H9 (cell line): Measurements from ENCODE around the gene ICAM2. TPM values are rescaled to one million over a fixed set of nuclear protein-coding genes. Genes with fewer than 3 reads are reported as not detected.

Source experiments
- DNase-seq: peaks from one replicate; pipeline ENCODE4 v3.0.0-alpha.2; 2017
- H2AFZ ChIP-seq: one replicate; pipeline ENCODE4 v1.6.1; 2013; ENCODE audit warnings: mild to moderate bottlenecking, low read length, control low read depth, moderate library complexity
- H2AK5ac ChIP-seq: 2 replicates; pipeline ENCODE4 v1.6.1; 2013; ENCODE audit warnings: low read length, control low read depth, mixed read lengths; ENCODE audit not compliant: insufficient read length
- H2BK120ac ChIP-seq: one replicate; pipeline ENCODE4 v1.6.1; 2013; ENCODE audit warnings: low read depth, mild to moderate bottlenecking, low read length, control low read depth, inconsistent platforms; ENCODE audit not compliant: poor library complexity, severe bottlenecking
- H2BK12ac ChIP-seq: 2 replicates; pipeline ENCODE4 v1.6.1; 2013; ENCODE audit warnings: low read length, control low read depth, mixed read lengths, low read depth; ENCODE audit not compliant: insufficient read length
- H2BK15ac ChIP-seq: 2 replicates; pipeline ENCODE4 v1.6.1; 2013; ENCODE audit warnings: low read depth, low read length, control low read depth
- H2BK20ac ChIP-seq: one replicate; pipeline ENCODE4 v1.6.1; 2013; ENCODE audit warnings: low read depth, mild to moderate bottlenecking, low read length, control low read depth, inconsistent platforms; ENCODE audit not compliant: poor library complexity, severe bottlenecking
- H2BK5ac ChIP-seq: 2 replicates; pipeline ENCODE4 v1.6.1; 2013; ENCODE audit warnings: low read length, control low read depth, mixed read lengths; ENCODE audit not compliant: insufficient read length
- H3K14ac ChIP-seq: 2 replicates; pipeline ENCODE4 v1.6.1; 2013; ENCODE audit warnings: low read length, control low read depth; ENCODE audit not compliant: insufficient read depth
- H3K18ac ChIP-seq: 2 replicates; pipeline ENCODE4 v1.6.1; 2013; ENCODE audit warnings: low read depth, mild to moderate bottlenecking, mixed read lengths, low read length, control low read depth; ENCODE audit not compliant: insufficient read length
- H3K23ac ChIP-seq: 2 replicates; pipeline ENCODE4 v1.6.1; 2013; ENCODE audit warnings: low read length, control low read depth, mixed read lengths, low read depth; ENCODE audit not compliant: insufficient read length
- H3K23me2 ChIP-seq: 2 replicates; pipeline ENCODE4 v1.6.1; 2013; ENCODE audit warnings: low read depth, mild to moderate bottlenecking, mixed read lengths, low read length, control low read depth; ENCODE audit not compliant: insufficient read length, poor library complexity, severe bottlenecking
- H3K27ac ChIP-seq: 2 replicates; pipeline ENCODE4 v1.5.1; 2013; ENCODE audit warnings: low read length, control low read depth, mixed read lengths, low read depth; ENCODE audit not compliant: insufficient read length
- H3K27me3 ChIP-seq: 2 replicates; pipeline ENCODE4 v1.6.1; 2013; ENCODE audit warnings: low read length, control low read depth, inconsistent platforms; ENCODE audit not compliant: insufficient read depth
- H3K4ac ChIP-seq: 2 replicates; pipeline ENCODE4 v1.6.1; 2013; ENCODE audit warnings: low read depth, mild to moderate bottlenecking, control low read depth, inconsistent platforms, low read length, moderate library complexity
- H3K4me1 ChIP-seq: 2 replicates; pipeline ENCODE4 v1.6.1; 2013; ENCODE audit warnings: low read length, control low read depth, inconsistent platforms; ENCODE audit not compliant: insufficient read depth
- H3K4me2 ChIP-seq: 2 replicates; pipeline ENCODE4 v1.6.1; 2013; ENCODE audit warnings: low read length, control low read depth, mixed read lengths; ENCODE audit not compliant: insufficient read length, insufficient read depth
- H3K56ac ChIP-seq: 2 replicates; pipeline ENCODE4 v1.6.1; 2013; ENCODE audit warnings: low read depth, mild to moderate bottlenecking, mixed read lengths, low read length, control low read depth; ENCODE audit not compliant: insufficient read length
- H3K79me1 ChIP-seq: 2 replicates; pipeline ENCODE4 v1.6.1; 2013; ENCODE audit warnings: low read depth, mild to moderate bottlenecking, moderate library complexity, low read length, control low read depth, inconsistent platforms; ENCODE audit not compliant: insufficient read depth, poor library complexity, severe bottlenecking
- H3K79me2 ChIP-seq: 2 replicates; pipeline ENCODE4 v1.6.1; 2013; ENCODE audit warnings: low read length, control low read depth, inconsistent platforms; ENCODE audit not compliant: insufficient read depth
- H3K9ac ChIP-seq: 2 replicates; pipeline ENCODE4 v1.6.1; 2013; ENCODE audit warnings: low read length, control low read depth, mixed read lengths; ENCODE audit not compliant: insufficient read length; ENCODE audit errors: extremely low read depth
- H3K9me3 ChIP-seq: one replicate; pipeline ENCODE4 v1.6.1; 2013; ENCODE audit warnings: low read depth, low read length, inconsistent platforms; ENCODE audit not compliant: control insufficient read depth
- H3T11ph ChIP-seq: one replicate; pipeline ENCODE4 v1.6.1; 2013; ENCODE audit warnings: mild to moderate bottlenecking, low read length, control low read depth, inconsistent platforms
- H4K20me1 ChIP-seq: one replicate; pipeline ENCODE4 v1.6.1; 2013; ENCODE audit not compliant: control insufficient read depth, insufficient read length, insufficient read depth
- H4K5ac ChIP-seq: 2 replicates; pipeline ENCODE4 v1.6.1; 2013; ENCODE audit warnings: low read depth, mild to moderate bottlenecking, mixed read lengths, low read length, control low read depth; ENCODE audit not compliant: insufficient read length
- H4K8ac ChIP-seq: replicated peaks from 2 replicates; pipeline ENCODE4 v1.6.1; 2013; ENCODE audit warnings: low read length, control low read depth, mixed read lengths, low read depth; ENCODE audit not compliant: insufficient read length
- H4K91ac ChIP-seq: 2 replicates; pipeline ENCODE4 v1.6.1; 2013; ENCODE audit warnings: low read depth, mild to moderate bottlenecking, moderate library complexity, mixed read lengths, low read length, control low read depth; ENCODE audit not compliant: insufficient read length
- H3K27ac Mint-ChIP-seq, 3 experiments: 2 replicates in 2 of 3; 3 replicates in 1 of 3; pipeline ENCODE4 v1.8.0; 2020 to 2021; ENCODE audit warnings: mixed read lengths in 3 of 3, mild to moderate bottlenecking in 1 of 3, moderate library complexity in 1 of 3
- H3K27me3 Mint-ChIP-seq: 2 replicates; pipeline ENCODE4 v1.8.0; 2021; ENCODE audit warnings: low read depth, mild to moderate bottlenecking, moderate library complexity, mixed read lengths
- H3K36me3 Mint-ChIP-seq, 3 experiments: 2 replicates in 2 of 3; 3 replicates in 1 of 3; pipeline ENCODE4 v1.8.0; 2020 to 2021; ENCODE audit warnings: low read depth in 3 of 3, mixed read lengths in 3 of 3; ENCODE audit not compliant: insufficient read depth in 1 of 3
- H3K4me1 Mint-ChIP-seq, 2 experiments: 2 replicates each; pipeline ENCODE4 v1.8.0; 2020; ENCODE audit warnings: mixed read lengths in 2 of 2
- H3K4me3 Mint-ChIP-seq, 2 experiments: 2 replicates in 1 of 2; 3 replicates in 1 of 2; pipeline ENCODE4 v1.8.0; 2020 to 2021; ENCODE audit warnings: mild to moderate bottlenecking in 2 of 2, mixed read lengths in 2 of 2, moderate library complexity in 1 of 2
- H3K9me3 Mint-ChIP-seq, 2 experiments: 2 replicates in 1 of 2; 3 replicates in 1 of 2; pipeline ENCODE4 v1.8.0; 2020; ENCODE audit warnings: mild to moderate bottlenecking in 2 of 2, mixed read lengths in 2 of 2, moderate library complexity in 1 of 2
- CTCF ChIP-seq: fragments of 200-600 bp; sonication (generic); conservative IDR thresholded peaks from 3 replicates; pipeline ENCODE4 v1.8.0; 2021; ENCODE audit warnings: antibody characterized with exemption, mild to moderate bottlenecking
- WGBS: extraction: QIAGEN DNeasy Blood & Tissue Kit; methylation state at CpG from one replicate; pipeline ENCODE4 v1.1.7; 2013; ENCODE audit warnings: missing lambda C conversion rate, low lambda C conversion rate, mixed read lengths; ENCODE audit not compliant: insufficient read length; ENCODE audit errors: extremely low coverage; 5-methylcytosine and 5-hydroxymethylcytosine counted together
- total RNA-seq: library from RNA; stranded (reverse); gene quantifications from 2 replicates; pipeline ENCODE4 v1.2.1, GENCODE V29; 2021

ICAM2 gene
- total RNA-seq, 1 experiment from 2014 or later, result 0.28 TPM

GRCh38 chr17:63988741-63989621, 31.5 kb downstream of the ICAM2 start:
- Histone ChIP-seq H2BK120ac (no peak overlapping the region), H3K27me3 (no peaks in the 10 kb centered on the region), H3K4me2 (no peak overlapping the region), H4K5ac (no peak overlapping the region), H4K8ac (no peak overlapping the region), H3K23me2 (no peaks in the 10 kb centered on the region), H3K14ac (0 out of 2 replicates have a peak overlapping the region, but pooled peaks have one; percentile 66), H4K20me1 (no peaks in the 10 kb centered on the region), H3K4me1 (no peaks in the 10 kb centered on the region; the same call in 1 of the 2 replicates), H3K27ac (no peak overlapping the region), H3K79me2 (no peaks in the 10 kb centered on the region), H3K23ac (no peak overlapping the region), H2BK20ac (no peak overlapping the region), H3K9ac (no peak overlapping the region), H3K56ac (no peak overlapping the region), H2BK12ac (no peak overlapping the region), H3K18ac (peak overlapping the region; percentile 30), H3T11ph (no peak overlapping the region), H3K4ac (no peak overlapping the region), H3K9me3 (no peaks in the 10 kb centered on the region), H2AFZ (peak overlapping the region; percentile 86), H4K91ac (no peak overlapping the region), H2BK5ac (no peak overlapping the region), H2BK15ac (no peak overlapping the region), H2AK5ac (no peak overlapping the region), H3K79me1 (no peaks in the 10 kb centered on the region)
- H3K27ac Mint-ChIP-seq, result no peak overlapping the region; a peak in 2 of 7 replicates
- peak; percentile 66 for DNase-seq
- no peaks in the 10 kb centered on the region; a peak in 2 of 5 replicates for H3K9me3 Mint-ChIP-seq
- H3K27me3 Mint-ChIP-seq, result peaks cover 26% of the 10 kb centered on the region
- H3K36me3 Mint-ChIP-seq, result no peaks in the 10 kb centered on the region
- TF ChIP-seq CTCF, result no peak
- WGBS, result no CpG with 5 or more reads among the region's 35 CpGs
- peaks cover 8 to 26% of the 10 kb centered on the region in 2 experiments for H3K4me1 Mint-ChIP-seq
- peak overlapping the region in 1 of 2 experiments; percentile 18; a peak in 1 of 5 replicates for H3K4me3 Mint-ChIP-seq
